IPS-18c (cell line): ENCODE data around the gene TSPAN18.

Experiments
- H3K4me3 ChIP-seq: 2 replicates; pipeline ENCODE4 v1.7.0; 2013; ENCODE audit warnings: low read depth, mild to moderate bottlenecking, low read length, moderate library complexity; ENCODE audit not compliant: insufficient read depth
- H3K9me3 ChIP-seq: one replicate; pipeline ENCODE4 v1.6.1; 2013; ENCODE audit warnings: mild to moderate bottlenecking, low read length, moderate library complexity; ENCODE audit not compliant: control insufficient read depth, insufficient read depth

Gene TSPAN18

GRCh38 chr11:44778195-44779100 is 51.7 kb downstream of the TSPAN18 start:
- no peaks in the 10 kb centered on the region for H3K9me3 ChIP-seq
- H3K4me3 ChIP-seq: no peak overlapping the region

GRCh38 chr11:44779736-44780520 is 53.2 kb downstream of the TSPAN18 start:
- no peak overlapping the region for H3K4me3 ChIP-seq
- H3K9me3 ChIP-seq: no peaks in the 10 kb centered on the region

- H3K4me3 ChIP-seq: no peak overlapping the region
- H3K9me3 ChIP-seq: no peaks in the 10 kb centered on the region
Observed at GRCh38 chr11:44780940-44781631, 54.3 kb downstream of the TSPAN18 start.

DNA sequence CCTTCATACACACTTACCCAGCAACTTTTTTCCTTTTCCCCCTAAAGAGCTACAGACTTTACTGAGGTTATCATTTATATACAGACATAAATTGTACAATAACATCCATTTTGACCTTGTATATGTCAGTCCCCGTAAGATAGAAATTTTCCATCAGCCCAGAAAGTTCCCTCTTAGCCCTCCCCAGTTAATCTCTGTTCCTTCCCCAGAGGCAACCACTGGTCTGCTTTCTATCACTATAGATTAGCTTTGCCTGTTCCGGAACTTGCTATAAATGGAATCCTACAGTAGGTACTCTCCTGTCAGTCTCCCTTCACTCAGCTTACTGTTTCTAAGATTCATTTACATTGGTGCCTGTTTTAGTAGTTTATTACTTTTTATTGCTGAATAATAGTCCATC is 54.9 kb downstream of the TSPAN18 start:
- no peak overlapping the region for H3K4me3 ChIP-seq
- H3K9me3 ChIP-seq: no peaks in the 10 kb centered on the region

GRCh38 chr11:44782478-44782877 is 55.7 kb downstream of the TSPAN18 start:
- H3K4me3 ChIP-seq: no peak overlapping the region
- H3K9me3 ChIP-seq: no peaks in the 10 kb centered on the region

DNA sequence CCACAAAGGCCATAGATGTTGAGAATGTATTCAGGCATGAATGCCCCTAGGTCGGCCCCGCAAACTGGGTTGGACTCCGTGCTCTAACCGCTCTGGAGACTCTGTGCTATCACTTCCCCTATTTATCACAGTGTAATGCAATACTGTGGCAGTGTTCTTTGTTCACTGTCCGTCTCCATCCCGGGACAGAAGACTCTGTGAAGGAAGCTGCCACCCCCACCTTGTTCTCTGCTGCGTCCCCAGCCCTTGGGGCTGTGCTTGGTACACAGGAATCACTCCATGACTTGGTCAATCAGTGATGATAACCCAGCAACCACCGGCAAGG is 57.6 kb downstream of the TSPAN18 start:
- H3K4me3 ChIP-seq: no peak overlapping the region
- no peaks in the 10 kb centered on the region for H3K9me3 ChIP-seq

DNA sequence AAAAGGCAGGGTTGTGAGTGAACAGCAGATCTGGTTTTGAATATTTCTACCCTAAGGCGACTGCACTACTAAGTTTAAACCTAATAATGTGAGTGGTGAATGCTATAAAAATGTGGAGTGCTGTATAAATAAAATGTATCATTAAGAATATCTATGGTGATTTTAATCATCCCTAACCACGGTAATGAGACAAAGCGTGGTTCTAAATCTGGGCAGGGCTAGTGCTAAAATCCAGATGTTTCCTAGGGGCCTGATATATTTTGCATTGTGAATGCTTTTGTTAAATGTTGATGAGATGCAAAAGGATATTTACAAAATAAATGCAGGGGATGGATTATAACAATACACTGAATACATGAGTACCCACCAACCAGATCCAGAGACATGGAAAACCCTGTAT is 58.1 kb downstream of the TSPAN18 start:
- Histone ChIP-seq H3K9me3 (no peaks in the 10 kb centered on the region), H3K4me3 (no peak overlapping the region)

DNA sequence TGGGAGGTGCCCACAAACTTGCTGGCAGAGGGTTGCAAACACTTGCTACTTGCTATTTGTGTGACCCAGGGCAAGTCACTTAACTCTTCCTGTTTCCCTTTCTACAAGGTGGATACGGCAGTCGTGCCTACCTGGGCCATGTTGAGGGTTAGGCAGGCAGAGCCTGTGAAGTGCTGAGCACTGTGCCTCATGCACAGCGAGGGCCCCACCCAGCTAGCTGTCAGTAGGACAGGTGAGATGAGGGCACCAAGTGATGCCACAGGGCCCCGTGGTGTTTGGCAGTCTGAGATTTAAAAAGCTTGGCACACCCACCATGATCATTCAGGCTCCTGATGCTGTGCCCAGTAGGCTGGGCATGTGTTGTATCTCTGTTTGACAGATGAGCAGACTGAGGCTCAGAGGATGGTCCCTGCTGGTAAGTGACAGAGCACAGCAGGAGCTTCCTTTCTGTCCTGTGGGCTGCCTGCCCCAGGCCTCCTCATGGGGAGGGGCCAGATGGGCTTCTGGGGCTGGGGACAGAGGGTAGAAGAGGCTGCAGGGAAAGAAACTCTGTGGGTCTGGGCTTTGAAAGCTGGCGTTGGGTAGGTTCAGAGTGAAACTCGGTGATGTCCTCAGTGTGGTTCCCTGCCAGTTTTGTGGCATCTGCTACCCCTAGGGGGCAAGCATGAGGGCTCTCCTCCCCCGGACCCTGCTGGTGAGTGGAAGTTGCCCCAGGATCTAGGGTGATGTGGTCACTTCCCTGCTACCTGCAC is 59.3 kb downstream of the TSPAN18 start:
- H3K4me3 ChIP-seq: 0 out of 2 replicates have a peak overlapping the region, but pooled peaks have one; percentile 2
- no peaks in the 10 kb centered on the region for H3K9me3 ChIP-seq

GRCh38 chr11:44787070-44787469 is 60.3 kb downstream of the TSPAN18 start:
- Histone ChIP-seq H3K4me3 (no peak overlapping the region), H3K9me3 (no peaks in the 10 kb centered on the region)

GRCh38 chr11:44787981-44788380 is 61.2 kb downstream of the TSPAN18 start:
- no peaks in the 10 kb centered on the region for H3K9me3 ChIP-seq
- H3K4me3 ChIP-seq: no peak overlapping the region

DNA sequence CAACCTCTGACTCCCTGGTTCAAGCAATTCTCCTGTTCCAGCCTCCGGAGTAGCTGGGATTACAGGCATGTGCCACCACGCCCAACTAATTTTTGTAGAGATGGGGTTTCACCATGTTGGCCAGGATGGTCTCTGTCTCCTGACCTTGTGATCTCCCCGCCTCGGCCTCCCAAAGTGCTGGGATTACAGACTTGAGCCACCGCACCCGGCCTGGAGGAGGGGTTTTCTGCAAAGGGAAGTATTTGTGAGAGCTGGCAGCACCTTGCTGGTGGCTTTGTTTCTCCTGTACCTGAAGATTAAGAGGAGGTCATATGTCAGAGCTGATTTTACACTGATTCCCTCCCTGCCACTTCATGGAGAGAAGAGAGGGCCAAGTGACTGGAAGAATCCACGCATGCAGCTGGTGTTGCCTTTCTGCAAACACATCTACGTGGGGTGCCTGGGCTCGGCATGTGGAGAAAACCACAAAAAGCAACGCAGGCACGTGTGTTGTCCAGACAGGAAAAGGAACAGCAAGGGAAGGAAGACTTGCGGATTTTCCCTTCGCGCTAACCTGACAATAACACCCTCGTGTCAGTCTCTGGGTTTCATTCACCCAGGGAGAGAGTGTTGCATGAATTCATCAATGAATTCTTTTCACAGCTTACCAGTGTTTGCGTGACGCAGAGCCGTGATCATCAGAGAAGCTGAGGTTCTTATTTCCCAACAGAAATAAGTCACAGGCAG is 61.9 kb downstream of the TSPAN18 start:
- Histone ChIP-seq H3K4me3 (no peak overlapping the region), H3K9me3 (no peaks in the 10 kb centered on the region)

- H3K9me3 ChIP-seq: no peaks in the 10 kb centered on the region
- no peak overlapping the region for H3K4me3 ChIP-seq
Observed at GRCh38 chr11:44789496-44789895, 62.7 kb downstream of the TSPAN18 start.

GRCh38 chr11:44790211-44790610 is 63.4 kb downstream of the TSPAN18 start:
- Histone ChIP-seq H3K4me3 (no peak overlapping the region), H3K9me3 (no peaks in the 10 kb centered on the region)

GRCh38 chr11:44791316-44791925 is 64.7 kb downstream of the TSPAN18 start:
- Histone ChIP-seq H3K4me3 (no peak overlapping the region), H3K9me3 (no peaks in the 10 kb centered on the region)

DNA sequence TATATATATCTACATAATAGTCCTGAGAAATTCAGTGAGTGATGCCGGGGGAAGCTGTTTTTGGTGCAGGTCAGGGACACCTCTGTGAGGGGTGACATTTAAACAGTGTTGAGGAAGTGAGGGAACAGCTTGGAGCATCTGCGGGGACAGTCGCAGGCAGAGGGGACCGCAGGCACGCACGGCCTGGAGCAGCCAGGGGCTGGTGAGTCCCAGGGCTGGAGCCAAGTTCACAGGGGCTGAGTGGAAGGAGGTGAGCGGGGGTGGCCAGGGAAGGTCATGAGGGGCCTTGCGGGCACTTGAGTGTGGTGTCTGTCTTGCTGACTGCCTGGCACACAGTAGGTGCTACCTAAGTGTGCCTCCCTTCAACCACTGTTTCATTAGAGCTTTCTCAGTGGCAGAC is 65.4 kb downstream of the TSPAN18 start:
- H3K9me3 ChIP-seq: no peaks in the 10 kb centered on the region
- no peak overlapping the region for H3K4me3 ChIP-seq

DNA sequence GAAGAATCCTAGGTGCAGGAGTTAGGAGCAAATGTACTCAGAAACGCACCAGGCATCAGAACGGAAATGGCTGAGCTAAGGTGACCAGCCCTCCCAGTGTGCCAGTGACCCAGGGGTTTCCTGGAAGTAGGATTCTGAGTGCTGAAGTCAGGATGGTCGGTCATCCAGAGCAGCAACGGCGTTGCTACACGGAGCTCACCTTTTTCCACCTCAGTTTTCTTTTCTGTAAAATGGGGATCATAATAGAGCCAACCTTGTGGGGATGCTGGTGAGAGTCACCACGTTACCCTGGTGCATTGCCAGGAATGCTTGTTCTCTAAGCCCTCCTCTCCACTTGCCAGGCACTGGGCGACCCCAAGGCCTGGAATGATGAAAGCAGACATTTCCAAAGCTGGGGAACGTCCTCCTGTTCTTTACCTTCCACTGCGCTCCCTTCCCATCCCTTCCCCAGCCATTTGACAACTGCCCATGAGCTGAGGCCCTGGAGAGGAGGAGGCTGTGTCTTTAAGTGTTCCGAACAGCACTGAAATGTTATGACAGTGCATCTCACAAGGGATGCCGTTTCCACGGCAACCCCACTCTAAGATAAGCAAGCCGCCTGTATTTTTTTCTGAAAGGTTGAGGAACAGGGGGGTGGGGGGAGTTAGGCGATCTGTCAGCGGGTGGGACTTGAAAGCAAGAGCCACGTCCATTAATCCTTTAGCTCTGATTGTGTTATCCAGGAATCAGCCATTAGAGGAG is 66.8 kb downstream of the TSPAN18 start:
- no peaks in the 10 kb centered on the region for H3K9me3 ChIP-seq

More for the DNA sequence above, 66.8 kb downstream of the TSPAN18 start:
- H3K4me3 ChIP-seq: no peak overlapping the region
